GM10266 (cell line): ENCODE data around the gene CNST.
A peak's percentile ranks its signal among the peaks of the same experiment; 100 is the strongest.
"Not testable (repeated sequence)": the region's sequence is repeated elsewhere in the genome, so short reads cannot be mapped to it uniquely, and the experiment has no call there.

ENCODE experiments used
- DNase-seq: peaks from one replicate; pipeline ENCODE4 v3.0.0; 2012; ENCODE audit errors: extremely low spot score
- CTCF ChIP-seq: IDR thresholded peaks from 2 replicates; pipeline ENCODE4 v1.5.1; 2012; ENCODE audit warnings: mild to moderate bottlenecking, low read depth; ENCODE audit not compliant: control insufficient read depth, insufficient read depth; ENCODE audit errors: missing control alignments

Gene CNST

DNA sequence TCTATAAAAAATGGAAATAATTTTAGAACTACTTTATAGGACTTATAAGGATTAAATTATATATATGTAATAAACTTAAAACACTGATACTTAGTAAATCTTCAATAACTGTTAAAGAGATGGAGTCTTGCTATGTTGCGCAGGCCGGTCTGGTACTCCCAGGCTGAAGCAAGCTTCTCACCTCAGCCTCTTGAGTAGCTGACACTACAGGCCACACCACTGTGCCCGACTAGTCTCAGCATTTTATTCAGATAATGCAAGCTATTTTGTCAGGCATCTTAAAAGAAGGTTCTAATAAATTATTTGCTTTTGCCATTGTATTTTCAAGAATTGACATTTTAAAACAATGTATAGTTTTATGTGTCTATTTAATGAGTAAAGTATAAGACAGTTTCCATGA lies 20.8 kb downstream of the CNST start:
- no peak for TF ChIP-seq CTCF
- no peak for DNase-seq

GRCh38 chr1:246587606-246588005 lies 21.4 kb downstream of the CNST start:
- no peak for TF ChIP-seq CTCF
- no peak for DNase-seq

GRCh38 chr1:246588159-246588721 lies 22.0 kb downstream of the CNST start:
- no peak for DNase-seq
- no peak for TF ChIP-seq CTCF

DNA sequence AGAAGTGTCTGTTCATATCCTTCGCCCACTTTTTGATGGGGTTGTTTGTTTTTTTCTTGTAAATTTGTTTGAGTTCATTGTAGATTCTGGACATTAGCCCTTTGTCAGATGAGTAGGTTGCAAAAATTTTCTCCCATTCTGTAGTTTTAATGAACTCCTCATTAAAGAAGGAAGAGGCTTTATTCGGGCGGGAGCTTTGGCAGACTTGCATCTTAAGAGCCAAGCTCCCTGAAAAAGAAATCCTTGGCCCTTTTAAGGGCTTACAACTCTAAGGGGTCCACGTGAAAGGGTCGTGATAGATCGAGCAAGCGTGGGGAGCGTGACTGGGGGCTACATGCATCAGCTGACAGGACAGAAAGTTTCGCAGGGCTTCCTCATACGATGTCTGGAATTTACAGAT lies 23.7 kb downstream of the CNST start:
- not testable (repeated sequence) for DNase-seq

- no peak for TF ChIP-seq CTCF
- no peak for DNase-seq
These were observed 24.8 kb downstream of the CNST start for GRCh38 chr1:246591047-246591446.

- DNase-seq = peak; percentile 77
- no peak for TF ChIP-seq CTCF
These were observed 25.2 kb downstream of the CNST start for GRCh38 chr1:246591504-246591903.

GRCh38 chr1:246591958-246592357 lies 25.7 kb downstream of the CNST start:
- no peak for TF ChIP-seq CTCF
- no peak for DNase-seq

GRCh38 chr1:246592695-246593094 lies 26.4 kb downstream of the CNST start:
- no peak for DNase-seq
- no peak for TF ChIP-seq CTCF
